ENCODE data around the gene GAS2L1. TPM values are rescaled to one million over a fixed set of nuclear protein-coding genes. Genes with fewer than 3 reads are reported as not detected.

The GAS2L1 gene
- total and polyA plus RNA-seq, 3 donors from 2014 or later = 84.9 to 197 (median 191) TPM

GRCh38 chr22:29340566-29340965 lies 34.1 kb downstream of the GAS2L1 start:
- no peak overlapping the region for H3K27ac ChIP-seq
- intact Hi-C loops (cut with DNase I; ENCODE audit: low total_unique reads) = no loop called here
- no peaks in the 10 kb centered on the region for H3K9me3 ChIP-seq
- no peaks in the 10 kb centered on the region for H3K4me1 ChIP-seq
- H3K4me3 ChIP-seq = no peak overlapping the region
- WGBS, 2 donors = 98 to 100% methylated on average over 3 to 8 of the region's 8 CpGs
- TF ChIP-seq POLR2A (IDR thresholded peaks at IDR 0.05) (no peak), CTCF (IDR thresholded peaks at IDR 0.05) (no peak)
- no peaks in the 10 kb centered on the region for H3K27me3 ChIP-seq
- H3K36me3 ChIP-seq (ENCODE audit: low read depth, missing control alignments) = no peaks in the 10 kb centered on the region
- no peak for DNase-seq

GRCh38 chr22:29341056-29341848 lies 34.8 kb downstream of the GAS2L1 start:
- H3K27me3 ChIP-seq = no peaks in the 10 kb centered on the region

GRCh38 chr22:29341849-29342127 lies 35.3 kb downstream of the GAS2L1 start:
- no peak for TF ChIP-seq CTCF (IDR thresholded peaks at IDR 0.05)
- no peak for TF ChIP-seq POLR2A (IDR thresholded peaks at IDR 0.05)
- H3K4me3 ChIP-seq = no peak overlapping the region
- intact Hi-C loops (cut with DNase I; ENCODE audit: low total_unique reads) = no loop called here
- no peak for DNase-seq
- no peak overlapping the region for H3K27ac ChIP-seq
- H3K4me1 ChIP-seq = no peaks in the 10 kb centered on the region
- no peaks in the 10 kb centered on the region for H3K36me3 ChIP-seq (ENCODE audit: low read depth, missing control alignments)
- no peaks in the 10 kb centered on the region for H3K27me3 ChIP-seq
- 90 to 100% methylated on average over 2 of the region's 2 CpGs for WGBS, 2 donors
- no peaks in the 10 kb centered on the region for H3K9me3 ChIP-seq

More at GRCh38 chr22:29341056-29341848, 34.8 kb downstream of the GAS2L1 start:
- Histone ChIP-seq H3K36me3 (ENCODE audit: low read depth, missing control alignments) (no peaks in the 10 kb centered on the region), H3K4me3 (no peak overlapping the region), H3K4me1 (no peaks in the 10 kb centered on the region), H3K27ac (no peak overlapping the region), H3K9me3 (no peaks in the 10 kb centered on the region)
- intact Hi-C loops (cut with DNase I; ENCODE audit: low total_unique reads) = no loop called here
- WGBS, 2 donors = 95 to 96% methylated on average over 4 to 25 of the region's 25 CpGs
- no peak for TF ChIP-seq CTCF (IDR thresholded peaks at IDR 0.05)
- TF ChIP-seq POLR2A (IDR thresholded peaks at IDR 0.05) = no peak
- no peak for DNase-seq

GRCh38 chr22:29342177-29342576 lies 35.7 kb downstream of the GAS2L1 start:
- TF ChIP-seq CTCF (IDR thresholded peaks at IDR 0.05) (no peak), POLR2A (IDR thresholded peaks at IDR 0.05) (no peak)
- no peak for DNase-seq
- Histone ChIP-seq H3K27ac (no peak overlapping the region), H3K9me3 (no peaks in the 10 kb centered on the region), H3K36me3 (ENCODE audit: low read depth, missing control alignments) (no peaks in the 10 kb centered on the region), H3K4me1 (no peaks in the 10 kb centered on the region), H3K4me3 (no peak overlapping the region), H3K27me3 (no peaks in the 10 kb centered on the region)
- 87 to 91% methylated on average over 6 of the region's 6 CpGs for WGBS, 2 donors
- intact Hi-C loops (cut with DNase I; ENCODE audit: low total_unique reads) = no loop called here
